Uterus (tissue), 4 donors: ENCODE results near the gene TMEM252. TPM values are rescaled to one million over a fixed set of nuclear protein-coding genes. Genes with fewer than 3 reads are reported as not detected.

Source experiments
- DNase-seq, 2 donors: peaks; one replicate each; pipeline ENCODE4 v3.0.0-alpha.2; 2019 to 2020
- H3K27ac ChIP-seq, 2 donors: fragments of 200-600 bp; sonication (generic); 1 replicate in 1 of 2; 2 replicates in 1 of 2; pipeline ENCODE4 v1.5.1; 2016 to 2018
- H3K27me3 ChIP-seq, 2 donors: fragments of 200-600 bp; sonication (generic); one replicate each; pipeline ENCODE4 v1.5.1; 2018 to 2019; ENCODE audit warnings: control low read depth in 1 of 2
- H3K36me3 ChIP-seq, 2 donors: fragments of 200-600 bp; sonication (generic); one replicate each; pipeline ENCODE4 v1.5.1; 2019; ENCODE audit warnings: control low read depth in 1 of 2
- H3K4me1 ChIP-seq, 2 donors: fragments of 200-600 bp; sonication (generic); one replicate each; pipeline ENCODE4 v1.5.1; 2018 to 2019; ENCODE audit warnings: control low read depth in 1 of 2
- H3K4me3 ChIP-seq, 2 donors: fragments of 200-600 bp; sonication (generic); 1 replicate in 1 of 2; 2 replicates in 1 of 2; pipeline ENCODE4 v1.5.1; 2018 to 2019; ENCODE audit warnings: mild to moderate bottlenecking in 1 of 2
- H3K9me3 ChIP-seq, 2 donors: fragments of 200-600 bp; sonication (generic); one replicate each; pipeline ENCODE4 v1.5.1; 2019; ENCODE audit warnings: control low read depth in 1 of 2
- POLR2A ChIP-seq, 2 donors: fragments of 450-650 bp; IDR thresholded peaks; one replicate each; pipeline ENCODE4 v1.6.1; 2016; ENCODE audit warnings: antibody characterized with exemption in 2 of 2, mild to moderate bottlenecking in 1 of 2, moderate library complexity in 1 of 2
- intact Hi-C: fragments of 100-400 bp; cut with DNase I; formaldehyde crosslinking; loops from one replicate; pipeline ENCODE4 v1.15.1; 2023; ENCODE audit warnings: low total_unique reads
- total RNA-seq, 4 donors: library from RNA; depleted of rRNA in 3 of 4; stranded (reverse); fragments of >200 nt in 3 of 4; gene quantifications; one replicate each; pipeline versions ENCODE4 v1.1.0 to v1.2.4, GENCODE V29; 2014 to 2023
- TF ChIP-seq, protein P1 (sequence below), 4 experiments: fragments of 200-600 bp in 2 of 4; fragments of 450-650 bp in 2 of 4; sonication (generic) in 2 of 4; IDR thresholded peaks; one replicate each; pipeline ENCODE4 v1.5.1; 2016 to 2019; ENCODE audit warnings: antibody characterized with exemption in 4 of 4, mild to moderate bottlenecking in 2 of 4, moderate library complexity in 1 of 4
- donor health status: DM: yes; HTN: yes; CAD: no.

The TMEM252 gene
- total RNA-seq, 4 donors from 2014 or later, result 0.69 TPM; not detected in 3

DNA sequence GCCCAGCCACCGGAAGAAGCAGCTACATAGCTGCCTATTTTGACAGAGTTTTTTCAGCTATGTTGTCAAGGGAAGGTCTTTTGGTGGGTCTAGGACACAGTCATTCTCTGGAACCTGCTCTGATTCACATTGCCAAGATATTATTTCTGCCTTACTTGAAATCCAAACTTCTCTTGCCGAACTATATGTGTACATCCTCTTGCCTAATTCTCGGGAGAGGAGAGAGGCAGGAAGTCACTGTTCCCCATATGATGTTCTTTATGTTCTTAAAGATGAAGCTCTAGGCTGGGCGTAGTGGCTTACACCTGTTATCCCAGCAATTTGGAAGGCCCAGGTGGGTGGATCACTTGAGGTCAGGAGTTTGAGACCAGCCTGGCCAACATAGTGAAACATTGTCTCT lies 8.6 kb downstream of the TMEM252 start:
- Histone ChIP-seq H3K27me3 (no peaks in the 10 kb centered on the region), H3K4me1 (peaks cover 0 to 2% of the 10 kb centered on the region in 2 donors), H3K27ac (peak overlapping the region in 1 of 2 donors; percentile 2), H3K36me3 (no peaks in the 10 kb centered on the region), H3K4me3 (no peak overlapping the region), H3K9me3 (no peaks in the 10 kb centered on the region)
- DNase-seq, result no peak
- TF ChIP-seq POLR2A (IDR thresholded peaks at IDR 0.05), result no peak
- TF ChIP-seq, protein P1, sequence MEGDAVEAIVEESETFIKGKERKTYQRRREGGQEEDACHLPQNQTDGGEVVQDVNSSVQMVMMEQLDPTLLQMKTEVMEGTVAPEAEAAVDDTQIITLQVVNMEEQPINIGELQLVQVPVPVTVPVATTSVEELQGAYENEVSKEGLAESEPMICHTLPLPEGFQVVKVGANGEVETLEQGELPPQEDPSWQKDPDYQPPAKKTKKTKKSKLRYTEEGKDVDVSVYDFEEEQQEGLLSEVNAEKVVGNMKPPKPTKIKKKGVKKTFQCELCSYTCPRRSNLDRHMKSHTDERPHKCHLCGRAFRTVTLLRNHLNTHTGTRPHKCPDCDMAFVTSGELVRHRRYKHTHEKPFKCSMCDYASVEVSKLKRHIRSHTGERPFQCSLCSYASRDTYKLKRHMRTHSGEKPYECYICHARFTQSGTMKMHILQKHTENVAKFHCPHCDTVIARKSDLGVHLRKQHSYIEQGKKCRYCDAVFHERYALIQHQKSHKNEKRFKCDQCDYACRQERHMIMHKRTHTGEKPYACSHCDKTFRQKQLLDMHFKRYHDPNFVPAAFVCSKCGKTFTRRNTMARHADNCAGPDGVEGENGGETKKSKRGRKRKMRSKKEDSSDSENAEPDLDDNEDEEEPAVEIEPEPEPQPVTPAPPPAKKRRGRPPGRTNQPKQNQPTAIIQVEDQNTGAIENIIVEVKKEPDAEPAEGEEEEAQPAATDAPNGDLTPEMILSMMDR (IDR thresholded peaks at IDR 0.05), result no peak
- intact Hi-C loops, result no loop called here

DNA sequence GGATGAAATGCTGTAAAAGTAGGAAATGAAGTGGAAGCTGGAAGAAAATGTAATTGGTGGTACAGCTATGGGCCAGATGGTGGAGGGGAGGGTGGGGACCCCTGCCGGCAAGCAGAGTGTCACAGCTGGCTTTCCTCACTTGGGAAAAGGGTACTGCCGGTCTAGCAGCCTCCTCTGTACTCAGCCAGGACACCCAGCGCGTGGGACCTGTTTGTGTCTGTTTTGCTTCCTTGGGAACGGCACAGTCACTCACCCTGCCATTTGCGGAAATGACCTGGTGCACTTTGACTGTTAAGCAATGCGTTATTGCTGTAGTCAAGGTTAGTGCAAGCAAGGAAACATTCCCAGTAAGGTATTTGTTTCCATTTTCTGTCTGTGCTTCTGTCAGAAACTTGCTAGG lies 10.1 kb downstream of the TMEM252 start:
- intact Hi-C loops, result no loop called here
- Histone ChIP-seq H3K4me1 (no peaks in the 10 kb centered on the region), H3K4me3 (no peak overlapping the region), H3K27me3 (no peaks in the 10 kb centered on the region), H3K9me3 (no peaks in the 10 kb centered on the region), H3K36me3 (no peaks in the 10 kb centered on the region), H3K27ac (peak overlapping the region; percentile 39 to 47)
- TF ChIP-seq, protein P1 (IDR thresholded peaks at IDR 0.05), result peak in 1 of 4 experiments; percentile 7
- no peak for TF ChIP-seq POLR2A (IDR thresholded peaks at IDR 0.05)
- DNase-seq, result peak; percentile 55 to 65

DNA sequence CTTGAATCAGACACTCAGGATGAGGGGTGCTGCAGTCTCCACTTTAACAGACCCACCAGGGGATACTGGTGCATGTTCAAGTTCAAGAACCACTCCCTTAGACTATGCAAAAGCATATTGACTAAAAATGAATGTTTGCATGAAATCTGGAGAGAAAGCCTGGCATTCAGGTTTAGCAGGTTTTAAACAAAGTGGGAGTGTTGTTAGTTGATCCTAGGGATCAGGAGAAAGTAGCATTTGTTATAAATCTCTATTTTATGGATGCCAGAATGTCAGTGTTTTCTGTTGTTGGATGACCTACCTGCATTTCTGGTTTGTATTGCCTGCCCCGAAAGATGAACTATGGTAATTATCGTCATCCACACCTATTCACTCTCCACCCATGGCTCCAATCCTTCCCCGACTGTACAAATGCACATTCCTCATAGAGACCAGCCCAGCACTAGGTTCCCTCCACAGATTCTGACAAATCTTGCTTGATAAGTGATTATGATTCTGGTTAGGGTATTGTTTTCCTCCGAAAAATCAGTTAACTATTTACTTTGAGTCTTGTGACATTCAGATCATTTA lies 17.2 kb downstream of the TMEM252 start:
- Histone ChIP-seq H3K27me3 (no peaks in the 10 kb centered on the region), H3K36me3 (no peaks in the 10 kb centered on the region), H3K9me3 (no peaks in the 10 kb centered on the region), H3K27ac (no peak overlapping the region), H3K4me3 (no peak overlapping the region), H3K4me1 (no peaks in the 10 kb centered on the region)
- intact Hi-C loops, result no loop called here
- TF ChIP-seq POLR2A (IDR thresholded peaks at IDR 0.05), result no peak
- TF ChIP-seq, protein P1 (IDR thresholded peaks at IDR 0.05), result no peak
- DNase-seq, result no peak

DNA sequence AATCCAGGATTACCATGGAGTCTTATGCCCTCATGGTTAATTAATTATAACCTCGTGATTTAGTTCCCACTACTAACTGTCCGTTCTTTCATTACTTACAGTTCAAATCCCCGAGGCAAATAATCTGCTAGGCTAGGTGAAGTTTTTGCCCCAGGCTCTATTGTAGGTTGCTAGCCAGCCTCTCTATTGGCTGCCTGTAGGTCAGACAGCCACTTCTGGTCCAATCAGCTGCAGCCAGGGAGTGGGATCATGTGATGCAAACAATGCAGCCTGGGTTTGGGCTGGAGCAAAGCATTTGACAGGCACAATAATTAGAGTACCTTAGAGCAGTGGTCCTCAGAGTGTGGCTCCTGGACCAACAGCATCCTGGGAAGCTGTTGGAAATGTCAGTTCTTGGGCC lies 17.7 kb downstream of the TMEM252 start:
- Histone ChIP-seq H3K36me3 (no peaks in the 10 kb centered on the region), H3K9me3 (no peaks in the 10 kb centered on the region), H3K4me3 (no peak overlapping the region), H3K4me1 (no peaks in the 10 kb centered on the region), H3K27me3 (no peaks in the 10 kb centered on the region), H3K27ac (no peak overlapping the region)
- TF ChIP-seq, protein P1 (IDR thresholded peaks at IDR 0.05), result no peak
- TF ChIP-seq POLR2A (IDR thresholded peaks at IDR 0.05), result no peak
- DNase-seq, result no peak
- intact Hi-C loops, result no loop called here

DNA sequence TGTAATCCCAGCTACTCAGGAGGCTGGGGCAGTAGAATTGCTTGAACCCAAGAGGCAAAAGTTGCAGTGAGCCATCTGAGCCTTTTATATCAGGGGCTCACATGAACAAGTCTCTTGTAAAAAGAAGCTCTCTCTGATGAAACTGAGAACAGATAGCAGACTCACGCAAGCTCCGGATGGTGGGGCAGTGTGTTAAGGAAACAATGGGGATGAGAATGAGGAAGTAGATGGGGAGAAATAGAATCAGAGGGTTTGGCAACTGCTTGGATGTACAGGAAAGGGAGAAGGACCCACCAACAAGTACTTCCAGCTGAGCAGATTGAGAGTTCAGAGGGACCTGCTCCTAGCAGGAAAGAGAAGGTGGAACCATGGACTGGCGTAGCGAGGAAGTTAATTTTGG lies 18.6 kb downstream of the TMEM252 start:
- H3K27ac ChIP-seq, result no peak overlapping the region
- H3K27me3 ChIP-seq, result no peaks in the 10 kb centered on the region
- H3K4me1 ChIP-seq, result no peaks in the 10 kb centered on the region
- no peaks in the 10 kb centered on the region for H3K36me3 ChIP-seq
- TF ChIP-seq, protein P1 (IDR thresholded peaks at IDR 0.05), result no peak
- no peak for TF ChIP-seq POLR2A (IDR thresholded peaks at IDR 0.05)
- intact Hi-C loops, result no loop called here
- no peak overlapping the region for H3K4me3 ChIP-seq
- no peak for DNase-seq
- no peaks in the 10 kb centered on the region for H3K9me3 ChIP-seq
